Esophagus squamous epithelium (tissue), 4 donors: ENCODE results near the gene KCNMA1.

Source experiments
- POLR2A ChIP-seq, 4 donors: fragments of 450-650 bp; IDR thresholded peaks; one replicate each; pipeline ENCODE4 v1.6.1; 2017; ENCODE audit warnings: antibody characterized with exemption in 4 of 4, mild to moderate bottlenecking in 4 of 4, moderate library complexity in 3 of 4
- TF ChIP-seq, protein P1 (sequence below), 6 experiments: fragments of 450-650 bp in 4 of 6; fragments of 200-600 bp in 2 of 6; sonication (generic) in 2 of 6; IDR thresholded peaks; one replicate each; pipeline ENCODE4 v1.5.1; 2016 to 2019; ENCODE audit warnings: antibody characterized with exemption in 6 of 6, mild to moderate bottlenecking in 4 of 6, moderate library complexity in 4 of 6

DNA sequence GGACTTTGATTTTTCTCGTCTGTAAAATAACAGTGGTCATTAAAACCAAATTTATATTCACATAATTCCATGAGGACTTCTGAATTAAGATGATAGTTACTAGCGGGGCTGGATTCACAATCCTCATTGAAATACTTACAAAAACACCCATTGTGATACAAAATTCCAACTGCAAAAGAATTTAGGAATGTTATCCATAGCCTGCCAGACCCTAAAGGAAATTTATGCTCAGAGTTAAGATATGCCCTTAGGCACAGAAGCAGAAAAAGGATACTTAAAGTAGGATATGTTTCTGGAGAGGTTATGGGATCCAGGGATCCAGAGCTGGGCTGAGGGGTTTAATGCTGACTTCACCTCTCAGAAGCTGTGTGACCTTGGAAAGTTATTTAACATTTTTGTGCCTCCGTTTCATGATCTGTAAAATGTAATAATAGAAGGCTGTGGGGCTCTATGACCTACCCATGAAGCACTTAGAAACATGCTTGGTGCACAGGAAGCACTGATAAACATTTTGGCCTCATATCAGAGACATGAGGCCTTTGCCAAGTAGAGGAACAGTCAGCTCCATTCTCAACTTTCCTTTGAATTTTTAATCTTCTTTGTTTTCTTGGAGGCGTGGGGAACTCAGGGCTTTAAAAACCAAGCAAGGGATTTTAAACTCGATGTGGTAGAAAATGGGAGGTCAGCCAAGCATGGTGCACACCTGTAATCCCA is 744.7 kb downstream of the KCNMA1 start:
- TF ChIP-seq, protein P1, sequence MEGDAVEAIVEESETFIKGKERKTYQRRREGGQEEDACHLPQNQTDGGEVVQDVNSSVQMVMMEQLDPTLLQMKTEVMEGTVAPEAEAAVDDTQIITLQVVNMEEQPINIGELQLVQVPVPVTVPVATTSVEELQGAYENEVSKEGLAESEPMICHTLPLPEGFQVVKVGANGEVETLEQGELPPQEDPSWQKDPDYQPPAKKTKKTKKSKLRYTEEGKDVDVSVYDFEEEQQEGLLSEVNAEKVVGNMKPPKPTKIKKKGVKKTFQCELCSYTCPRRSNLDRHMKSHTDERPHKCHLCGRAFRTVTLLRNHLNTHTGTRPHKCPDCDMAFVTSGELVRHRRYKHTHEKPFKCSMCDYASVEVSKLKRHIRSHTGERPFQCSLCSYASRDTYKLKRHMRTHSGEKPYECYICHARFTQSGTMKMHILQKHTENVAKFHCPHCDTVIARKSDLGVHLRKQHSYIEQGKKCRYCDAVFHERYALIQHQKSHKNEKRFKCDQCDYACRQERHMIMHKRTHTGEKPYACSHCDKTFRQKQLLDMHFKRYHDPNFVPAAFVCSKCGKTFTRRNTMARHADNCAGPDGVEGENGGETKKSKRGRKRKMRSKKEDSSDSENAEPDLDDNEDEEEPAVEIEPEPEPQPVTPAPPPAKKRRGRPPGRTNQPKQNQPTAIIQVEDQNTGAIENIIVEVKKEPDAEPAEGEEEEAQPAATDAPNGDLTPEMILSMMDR (IDR thresholded peaks at IDR 0.05) = no peak
- no peak for TF ChIP-seq POLR2A (IDR thresholded peaks at IDR 0.05)
